ENCODE results near the gene TRIM27.

DNA sequence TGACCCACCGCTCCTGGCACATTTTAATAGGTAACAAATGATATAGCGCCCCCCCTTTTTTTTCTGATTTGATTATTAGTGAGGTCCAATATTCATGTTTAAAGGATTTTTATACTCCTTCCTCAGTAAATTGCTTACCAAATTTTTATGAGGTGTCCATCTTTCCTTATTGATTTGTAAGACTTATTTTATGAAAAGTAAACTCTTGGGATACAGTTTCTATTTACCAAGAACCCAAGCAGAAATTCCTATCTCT, 25.1 kb downstream of the TRIM27 start:
- TF ChIP-seq, protein P1, sequence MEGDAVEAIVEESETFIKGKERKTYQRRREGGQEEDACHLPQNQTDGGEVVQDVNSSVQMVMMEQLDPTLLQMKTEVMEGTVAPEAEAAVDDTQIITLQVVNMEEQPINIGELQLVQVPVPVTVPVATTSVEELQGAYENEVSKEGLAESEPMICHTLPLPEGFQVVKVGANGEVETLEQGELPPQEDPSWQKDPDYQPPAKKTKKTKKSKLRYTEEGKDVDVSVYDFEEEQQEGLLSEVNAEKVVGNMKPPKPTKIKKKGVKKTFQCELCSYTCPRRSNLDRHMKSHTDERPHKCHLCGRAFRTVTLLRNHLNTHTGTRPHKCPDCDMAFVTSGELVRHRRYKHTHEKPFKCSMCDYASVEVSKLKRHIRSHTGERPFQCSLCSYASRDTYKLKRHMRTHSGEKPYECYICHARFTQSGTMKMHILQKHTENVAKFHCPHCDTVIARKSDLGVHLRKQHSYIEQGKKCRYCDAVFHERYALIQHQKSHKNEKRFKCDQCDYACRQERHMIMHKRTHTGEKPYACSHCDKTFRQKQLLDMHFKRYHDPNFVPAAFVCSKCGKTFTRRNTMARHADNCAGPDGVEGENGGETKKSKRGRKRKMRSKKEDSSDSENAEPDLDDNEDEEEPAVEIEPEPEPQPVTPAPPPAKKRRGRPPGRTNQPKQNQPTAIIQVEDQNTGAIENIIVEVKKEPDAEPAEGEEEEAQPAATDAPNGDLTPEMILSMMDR (IDR thresholded peaks at IDR 0.05) = no peak
- no peak for TF ChIP-seq POLR2A (IDR thresholded peaks at IDR 0.05)
